ENCODE data around the gene ATG2B.
"Not testable (repeated sequence)": the region's sequence is repeated elsewhere in the genome, so short reads cannot be mapped to it uniquely, and the experiment has no call there.

ATG2B gene

GRCh38 chr14:96247031-96247430 lies 116.1 kb downstream of the ATG2B start:
- DNase-seq: no peak

GRCh38 chr14:96246539-96246847 lies 116.6 kb downstream of the ATG2B start:
- no peak for DNase-seq

- no peak for DNase-seq
These were observed 117.2 kb downstream of the ATG2B start for GRCh38 chr14:96245710-96246538.

- DNase-seq: not testable (repeated sequence)
These were observed 118.1 kb downstream of the ATG2B start for GRCh38 chr14:96245074-96245473.

GRCh38 chr14:96243785-96244184 lies 119.4 kb downstream of the ATG2B start:
- DNase-seq: no peak

- no peak for DNase-seq
These were observed 121.0 kb downstream of the ATG2B start for GRCh38 chr14:96242126-96242525.

- DNase-seq: no peak
These were observed 122.5 kb downstream of the ATG2B start for GRCh38 chr14:96240641-96241040.

- no peak for DNase-seq
These were observed 123.4 kb downstream of the ATG2B start for GRCh38 chr14:96239711-96240141.

GRCh38 chr14:96238676-96239265 lies 124.4 kb downstream of the ATG2B start:
- no peak for DNase-seq

- no peak for DNase-seq
These were observed 125.5 kb downstream of the ATG2B start for GRCh38 chr14:96237641-96238040.

- DNase-seq: no peak
These were observed 127.7 kb downstream of the ATG2B start for GRCh38 chr14:96235426-96235825.

- DNase-seq: no peak
These were observed 129.5 kb downstream of the ATG2B start for GRCh38 chr14:96233661-96234060.

- no peak for DNase-seq
These were observed 130.6 kb downstream of the ATG2B start for GRCh38 chr14:96232506-96232905.

GRCh38 chr14:96231526-96232130 lies 131.5 kb downstream of the ATG2B start:
- no peak for DNase-seq

GRCh38 chr14:96231056-96231455 lies 132.1 kb downstream of the ATG2B start:
- no peak for DNase-seq

- DNase-seq: no peak
These were observed 133.8 kb downstream of the ATG2B start for GRCh38 chr14:96229315-96229714.

Measured in NCI-H526 (cell line).